K562 (cell line): ENCODE results near the gene SETDB1. TPM values are rescaled to one million over a fixed set of nuclear protein-coding genes. Genes with fewer than 3 reads are reported as not detected.

Experiments used
- ARID4B ChIP-seq: sonication (generic); formaldehyde crosslinking; IDR thresholded peaks from 2 replicates; pipeline ENCODE4 v1.8.0; 2022; ENCODE audit warnings: mild to moderate bottlenecking, missing genetic modification reagents
- BHLHE40 ChIP-seq: IDR thresholded peaks from 2 replicates; pipeline ENCODE4 v1.6.1; 2011; ENCODE audit warnings: low read length, improper control_type of control experiment
- BMI1 ChIP-seq: fragments of 150-350 bp; IDR thresholded peaks from 2 replicates; pipeline ENCODE4 v1.6.1; 2014; ENCODE audit warnings: low read length
- E2F6 ChIP-seq, 2 experiments: IDR thresholded peaks; 2 replicates each; pipeline ENCODE4 v1.6.1; 2011; ENCODE audit warnings: borderline replicate concordance in 1 of 2, control low read depth in 1 of 2, low read depth in 1 of 2, low read length in 1 of 2, mild to moderate bottlenecking in 1 of 2, mixed read lengths in 1 of 2, moderate library complexity in 1 of 2; ENCODE audit not compliant: insufficient read depth in 1 of 2, insufficient read length in 1 of 2, poor library complexity in 1 of 2, severe bottlenecking in 1 of 2; ENCODE audit errors: extremely low read depth in 1 of 2
- KAT7 ChIP-seq: sonication (generic); formaldehyde crosslinking; IDR thresholded peaks from 2 replicates; pipeline ENCODE4 v1.8.0; 2022; ENCODE audit warnings: missing genetic modification reagents, mild to moderate bottlenecking, borderline replicate concordance
- MXI1 ChIP-seq: IDR thresholded peaks from 2 replicates; pipeline ENCODE4 v1.6.1; 2011; ENCODE audit warnings: low read depth, mild to moderate bottlenecking, improper control_type of control experiment, low read length
- RCOR1 ChIP-seq, 2 experiments: IDR thresholded peaks; 2 replicates each; pipeline ENCODE4 v1.6.1; 2012; ENCODE audit warnings: low read depth in 2 of 2, low read length in 2 of 2, borderline replicate concordance in 1 of 2, improper control_type of control experiment in 1 of 2
- SRSF7 ChIP-seq: fragments of 200-400 bp; formaldehyde crosslinking; optimal IDR thresholded peaks from 2 replicates; pipeline ENCODE3; 2017; ENCODE audit warnings: mild to moderate bottlenecking, low read depth, low read length
- TRIM24 ChIP-seq, 2 experiments: fragments of 450-650 bp; IDR thresholded peaks; 2 replicates each; pipeline ENCODE4 v1.6.1; 2016
- ZNF354B ChIP-seq: fragments of 250-450 bp; sonication (Bioruptor Pico); IDR thresholded peaks from 2 replicates; pipeline ENCODE4 v1.4.0; 2020
- polyA plus RNA-seq, 8 experiments: library from polyadenylated mRNA; depleted of rRNA in 4 of 8; stranded (reverse) in 5 of 8; unstranded in 3 of 8; fragments of >200 nt; fragmentation: Nextera tagmentation in 2 of 8; fragmentation: Illumina TruSeq in 1 of 8; extraction: Ambion mirVana in 2 of 8; extraction: Trizol in 1 of 8; gene quantifications; 2 replicates each; pipeline versions ENCODE4 v1.2.1 to v1.2.3, GENCODE V29; 2011 to 2014; ENCODE audit warnings: inconsistent platforms in 1 of 8, missing spikeins in 1 of 8
- total RNA-seq, 7 experiments: library from RNA; depleted of rRNA in 6 of 7; stranded (reverse); fragments of >200 nt in 6 of 7; fragmentation: Illumina TruSeq in 2 of 7; extraction: Trizol in 2 of 7; gene quantifications; 2 replicates each; pipeline versions ENCODE4 v1.2.1 to v1.2.3, GENCODE V29; 2011 to 2021; ENCODE audit warnings: low replicate concordance in 1 of 7
- TF ChIP-seq, protein P1 (sequence below), 2 experiments: fragments of 450-650 bp; IDR thresholded peaks; 2 replicates each; pipeline ENCODE4 v1.6.1; 2016; ENCODE audit warnings: mild to moderate bottlenecking in 2 of 2, borderline replicate concordance in 1 of 2, low read depth in 1 of 2, moderate library complexity in 1 of 2

SETDB1 gene
- total and polyA plus RNA-seq, 9 of the 15 experiments (the other 6 are each of a cell fraction or from before 2014, with no cell fraction given): 21.5 to 64.4 (median 42.0) TPM

DNA sequence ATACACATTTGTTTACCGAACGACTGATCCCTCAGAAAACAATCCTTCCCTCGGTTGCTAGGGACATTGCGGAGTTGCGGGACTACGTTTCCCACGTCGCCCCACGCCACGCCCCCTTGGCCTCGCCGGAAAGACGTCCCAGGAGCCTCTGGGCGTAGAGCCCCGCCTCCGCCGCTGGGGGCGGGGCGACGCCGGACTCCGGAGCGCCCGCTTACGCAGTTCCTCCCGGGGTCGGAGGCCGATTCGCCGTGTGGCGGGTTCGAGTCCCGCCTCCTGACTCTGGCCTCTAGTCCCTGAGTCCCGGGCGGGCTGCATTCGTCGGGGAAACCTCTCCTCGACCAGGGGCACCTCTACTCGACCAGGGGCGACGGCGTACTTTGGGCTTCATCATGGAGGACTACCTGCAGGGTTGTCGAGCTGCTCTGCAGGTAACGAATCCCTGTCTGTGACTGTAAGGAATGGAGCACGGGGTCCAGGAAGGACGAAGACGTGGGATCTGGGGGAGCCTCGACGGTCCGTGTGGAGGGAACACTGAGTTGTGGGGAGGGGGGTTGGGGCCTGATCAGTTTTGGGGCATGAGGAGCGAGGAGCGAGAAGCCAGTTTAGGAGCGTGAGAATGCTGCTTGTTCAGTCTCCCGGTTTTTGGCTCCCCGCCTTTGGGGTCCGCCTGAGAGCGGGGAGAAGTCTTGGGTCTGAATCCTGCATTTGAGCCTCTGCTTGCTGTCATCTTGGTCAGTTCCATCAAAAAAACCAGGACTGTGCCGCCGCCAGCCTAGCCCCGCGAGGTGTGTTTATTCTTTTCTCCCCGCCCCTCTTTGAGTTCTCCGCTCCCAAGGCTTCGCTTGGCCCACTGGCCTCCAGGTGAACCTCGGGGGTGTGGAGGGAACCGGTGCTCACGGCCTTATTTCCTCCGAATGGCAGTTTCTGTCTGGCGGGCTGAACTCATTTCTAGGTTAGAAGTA is 82.4 kb downstream of the SETDB1 start, which contains the start of gene PRUNE1 (continued):
- TF ChIP-seq, protein P1, sequence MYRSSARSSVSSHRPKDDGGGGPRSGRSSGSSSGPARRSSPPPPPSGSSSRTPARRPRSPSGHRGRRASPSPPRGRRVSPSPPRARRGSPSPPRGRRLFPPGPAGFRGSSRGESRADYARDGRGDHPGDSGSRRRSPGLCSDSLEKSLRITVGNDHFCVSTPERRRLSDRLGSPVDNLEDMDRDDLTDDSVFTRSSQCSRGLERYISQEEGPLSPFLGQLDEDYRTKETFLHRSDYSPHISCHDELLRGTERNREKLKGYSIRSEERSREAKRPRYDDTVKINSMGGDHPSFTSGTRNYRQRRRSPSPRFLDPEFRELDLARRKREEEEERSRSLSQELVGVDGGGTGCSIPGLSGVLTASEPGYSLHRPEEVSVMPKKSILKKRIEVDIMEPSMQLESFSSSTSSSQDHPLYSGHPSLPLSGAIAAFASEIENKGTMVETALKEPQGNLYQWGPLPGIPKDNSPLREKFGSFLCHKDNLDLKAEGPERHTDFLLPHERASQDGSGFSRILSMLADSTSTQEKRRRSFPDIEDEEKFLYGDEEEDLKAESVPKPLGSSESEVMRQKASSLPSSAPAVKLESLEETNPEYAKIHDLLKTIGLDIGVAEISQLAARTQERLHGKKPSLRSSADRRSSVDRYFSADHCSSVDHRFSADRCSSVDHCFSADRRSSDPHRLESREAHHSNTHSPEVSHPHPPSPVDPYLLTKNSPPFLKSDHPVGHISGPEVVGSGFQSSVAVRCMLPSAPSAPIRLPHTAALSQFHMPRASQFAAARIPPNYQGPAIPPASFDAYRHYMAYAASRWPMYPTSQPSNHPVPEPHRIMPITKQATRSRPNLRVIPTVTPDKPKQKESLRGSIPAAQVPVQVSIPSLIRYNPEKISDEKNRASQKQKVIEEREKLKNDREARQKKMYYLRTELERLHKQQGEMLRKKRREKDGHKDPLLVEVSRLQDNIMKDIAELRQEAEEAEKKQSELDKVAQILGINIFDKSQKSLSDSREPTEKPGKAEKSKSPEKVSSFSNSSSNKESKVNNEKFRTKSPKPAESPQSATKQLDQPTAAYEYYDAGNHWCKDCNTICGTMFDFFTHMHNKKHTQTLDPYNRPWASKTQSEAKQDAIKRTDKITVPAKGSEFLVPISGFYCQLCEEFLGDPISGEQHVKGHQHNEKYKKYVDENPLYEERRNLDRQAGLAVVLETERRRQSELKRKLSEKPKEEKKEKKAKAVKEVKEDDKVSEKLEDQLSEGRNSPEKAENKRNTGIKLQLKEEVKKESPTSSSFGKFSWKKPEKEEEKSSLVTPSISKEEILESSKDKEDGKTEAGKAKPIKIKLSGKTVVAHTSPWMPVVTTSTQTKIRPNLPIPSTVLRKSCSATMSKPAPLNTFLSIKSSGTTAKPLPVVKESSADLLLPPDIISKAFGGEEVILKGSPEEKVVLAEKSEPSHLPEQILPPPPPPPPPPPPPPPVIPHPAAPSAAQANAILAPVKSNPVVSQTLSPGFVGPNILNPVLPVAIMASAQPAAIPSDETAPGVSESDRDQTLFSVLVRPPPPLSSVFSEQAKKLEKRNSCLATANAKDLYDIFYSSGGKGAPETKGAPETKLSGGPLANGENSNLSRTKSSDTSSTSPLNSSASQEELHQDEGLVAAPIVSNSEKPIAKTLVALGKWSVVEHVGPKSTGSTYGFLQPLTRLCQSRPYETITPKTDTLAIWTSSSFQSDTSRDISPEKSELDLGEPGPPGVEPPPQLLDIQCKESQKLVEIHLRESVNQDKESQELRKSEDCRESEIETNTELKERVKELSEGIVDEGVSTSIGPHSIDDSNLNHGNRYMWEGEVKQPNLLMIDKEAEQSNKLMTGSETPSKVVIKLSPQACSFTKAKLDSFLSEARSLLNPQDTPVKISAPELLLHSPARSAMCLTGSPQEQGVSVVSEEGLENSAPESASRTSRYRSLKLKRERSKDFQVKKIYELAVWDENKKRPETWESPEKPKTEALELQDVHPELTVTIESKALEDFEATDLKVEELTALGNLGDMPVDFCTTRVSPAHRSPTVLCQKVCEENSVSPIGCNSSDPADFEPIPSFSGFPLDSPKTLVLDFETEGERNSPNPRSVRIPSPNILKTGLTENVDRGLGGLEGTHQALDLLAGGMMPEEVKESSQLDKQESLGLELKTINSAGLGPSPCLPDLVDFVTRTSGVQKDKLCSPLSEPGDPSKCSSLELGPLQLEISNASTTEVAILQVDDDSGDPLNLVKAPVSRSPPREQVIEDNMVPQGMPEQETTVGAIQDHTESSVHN (IDR thresholded peaks at IDR 0.05; ENCODE audit: borderline replicate concordance in 1 of 2, low read depth in 1 of 2): 0 out of 4 replicates have a peak, but pooled peaks of 1 of the 2 experiments have one; percentile 24
- TF ChIP-seq RCOR1 (IDR thresholded peaks at IDR 0.05; ENCODE audit: borderline replicate concordance in 1 of 2, low read depth in 2 of 2, low read length in 2 of 2) (peak in 1 of 2 experiments; percentile 3; a peak in 1 of 4 replicates), E2F6 (IDR thresholded peaks at IDR 0.05; ENCODE audit: borderline replicate concordance in 1 of 2, extremely low read depth in 1 of 2, insufficient read depth in 1 of 2, insufficient read length in 1 of 2, low read depth in 1 of 2, low read length in 1 of 2, poor library complexity in 1 of 2, severe bottlenecking in 1 of 2) (peak in 1 of 2 experiments; percentile 34), MXI1 (0 out of 2 replicates have a peak, but pooled peaks have one; percentile 42), ARID4B (CRISPR knock-in tag) (peak; percentile 55; the same call in 1 of the 2 replicates), BHLHE40 (no peak), BMI1 (no peak), ZNF354B (CRISPR knock-in tag) (no peak), KAT7 (CRISPR knock-in tag) (peak; percentile 33; the same call in 1 of the 2 replicates), TRIM24 (IDR thresholded peaks at IDR 0.05) (peak in 1 of 2 experiments; percentile 45; a peak in 1 of 4 replicates), SRSF7 (no peak)
